ENCODE data around the gene ACCSL. TPM values are rescaled to one million over a fixed set of nuclear protein-coding genes. Genes with fewer than 3 reads are reported as not detected.
A peak's percentile ranks its signal among the peaks of the same experiment; 100 is the strongest.

The ACCSL gene
- total RNA-seq, 4 donors from 2014 or later = not detected

GRCh38 chr11:44011797-44012196 is 36.0 kb upstream of the ACCSL start:
- DNase-seq (ENCODE audit: low spot score) (no peak), ATAC-seq (ENCODE audit: low FRiP score) (no peak)
- no peak for TF ChIP-seq CTCF (IDR thresholded peaks at IDR 0.05)

- DNase-seq (ENCODE audit: low spot score) (no peak), ATAC-seq (ENCODE audit: low FRiP score) (no peak)
- TF ChIP-seq CTCF (IDR thresholded peaks at IDR 0.05) = no peak
These were observed 32.7 kb upstream of the ACCSL start for GRCh38 chr11:44014968-44015623.

- TF ChIP-seq CTCF (IDR thresholded peaks at IDR 0.05) = no peak
- ATAC-seq (ENCODE audit: low FRiP score) (no peak), DNase-seq (ENCODE audit: low spot score) (no peak)
These were observed 32.2 kb upstream of the ACCSL start for GRCh38 chr11:44015624-44016007.

GRCh38 chr11:44016131-44016530 is 31.6 kb upstream of the ACCSL start:
- no peak for DNase-seq (ENCODE audit: low spot score)
- TF ChIP-seq CTCF (IDR thresholded peaks at IDR 0.05) = no peak
- no peak for ATAC-seq (ENCODE audit: low FRiP score)

GRCh38 chr11:44016546-44017442 is 31.0 kb upstream of the ACCSL start:
- ATAC-seq (ENCODE audit: low FRiP score) = no peak
- TF ChIP-seq CTCF (IDR thresholded peaks at IDR 0.05) = no peak
- DNase-seq (ENCODE audit: low spot score) = no peak

GRCh38 chr11:44017443-44018126 is 30.2 kb upstream of the ACCSL start:
- no peak for TF ChIP-seq CTCF (IDR thresholded peaks at IDR 0.05)
- no peak for DNase-seq (ENCODE audit: low spot score)

More at GRCh38 chr11:44017443-44018126, 30.2 kb upstream of the ACCSL start:
- peak; percentile 50 for ATAC-seq (ENCODE audit: low FRiP score)
